Spleen (tissue), 11 donors: ENCODE measurements around the gene HOXD13. TPM values are rescaled to one million over a fixed set of nuclear protein-coding genes. Genes with fewer than 3 reads are reported as not detected.

ENCODE experiments used
- DNase-seq: peaks from one replicate; pipeline ENCODE4 v3.0.0-alpha.2; 2020
- H3K27ac ChIP-seq, 8 donors: fragments of 200-600 bp; sonication (generic) in 7 of 8; 1 replicate in 4 of 8; 2 replicates in 4 of 8; pipeline versions ENCODE4 v1.5.0 to v1.8.0; 2016 to 2021; ENCODE audit warnings: inconsistent platforms in 4 of 8, mild to moderate bottlenecking in 4 of 8, moderate library complexity in 1 of 8
- H3K27me3 ChIP-seq, 7 donors: fragments of 200-600 bp; sonication (generic) in 6 of 7; replicated peaks in 1 of 7; 1 replicate in 4 of 7; 2 replicates in 3 of 7; pipeline versions ENCODE4 v1.5.0 to v1.8.0; 2016 to 2021; ENCODE audit warnings: inconsistent platforms in 3 of 7, mild to moderate bottlenecking in 1 of 7
- H3K36me3 ChIP-seq, 6 donors: fragments of 200-600 bp; sonication (generic) in 5 of 6; 1 replicate in 4 of 6; 2 replicates in 2 of 6; pipeline versions ENCODE4 v1.5.0 to v1.8.0; 2016 to 2021; ENCODE audit warnings: inconsistent platforms in 2 of 6
- H3K4me1 ChIP-seq, 6 donors: fragments of 200-600 bp; sonication (generic) in 5 of 6; 1 replicate in 3 of 6; 2 replicates in 3 of 6; pipeline versions ENCODE4 v1.5.0 to v1.8.0; 2016 to 2021; ENCODE audit warnings: inconsistent platforms in 3 of 6
- H3K4me3 ChIP-seq, 8 donors: fragments of 200-600 bp; sonication (generic) in 7 of 8; 1 replicate in 4 of 8; 2 replicates in 4 of 8; pipeline versions ENCODE4 v1.5.0 to v1.8.0; 2016 to 2021; ENCODE audit warnings: inconsistent platforms in 4 of 8, mild to moderate bottlenecking in 4 of 8, moderate library complexity in 2 of 8
- H3K9me3 ChIP-seq, 8 donors: fragments of 200-600 bp; sonication (generic) in 7 of 8; 1 replicate in 4 of 8; 2 replicates in 4 of 8; pipeline versions ENCODE4 v1.5.0 to v1.8.0; 2016 to 2021; ENCODE audit warnings: inconsistent platforms in 4 of 8
- CTCF ChIP-seq, 11 experiments: fragments of 200-600 bp in 7 of 11; fragments of 450-650 bp in 4 of 11; sonication (generic) in 4 of 11; IDR thresholded peaks in 8 of 11; conservative IDR thresholded peaks in 3 of 11; 1 replicate in 7 of 11; 2 replicates in 4 of 11; pipeline versions ENCODE4 v1.4.0 to v1.8.0; 2016 to 2021; ENCODE audit warnings: antibody characterized with exemption in 11 of 11, inconsistent platforms in 4 of 11, mild to moderate bottlenecking in 1 of 11
- POLR2A ChIP-seq, 3 donors: fragments of 450-650 bp; IDR thresholded peaks; one replicate each; pipeline ENCODE4 v1.5.1; 2017; ENCODE audit warnings: antibody characterized with exemption in 3 of 3, mild to moderate bottlenecking in 1 of 3
- POLR2AphosphoS5 ChIP-seq, 3 donors: sonication (generic); formaldehyde crosslinking; IDR thresholded peaks; one replicate each; pipeline ENCODE4 v1.5.1; 2017; ENCODE audit warnings: antibody characterized with exemption in 3 of 3
- WGBS, 5 donors: extraction: QIAGEN DNeasy Blood & Tissue Kit in 3 of 5; methylation state at CpG; one replicate each; pipeline versions ENCODE4 v1.1.5 to v1.1.7; 2013 to 2018; 5-methylcytosine and 5-hydroxymethylcytosine counted together
- intact Hi-C: fragments of 100-400 bp; cut with DNase I; formaldehyde crosslinking; loops from one replicate; pipeline ENCODE4 v1.15.0; 2023; ENCODE audit warnings: low total_unique reads
- polyA plus RNA-seq, 3 donors: library from polyadenylated mRNA; stranded (reverse); fragments of 200-250 nt; gene quantifications; one replicate each; pipeline ENCODE4 v1.2.1, GENCODE V29; 2013
- total RNA-seq, 7 donors: library from RNA; depleted of rRNA in 3 of 7; stranded (reverse); fragments of >200 nt in 3 of 7; fragmentation: NEBNext Ultra II Directional in 4 of 7; extraction: Animal tissue kit (Norgen Biotek cat#: 25700) in 4 of 7; gene quantifications; one replicate each; pipeline versions ENCODE4 v1.1.0 to v1.2.1, GENCODE V29; 2016 to 2021
- donor health status: healthy with polysubstance abuse.
- donor health status: DM: no; HTN: no; CAD: no; lungs with moderate emphysema.
- donor health status: DM: no; HTN: no; CAD: no.
- donor health status: Bipolar disorder and iron deficiency.
- donor health status: healthy.
- donor health status: DM: no; HTN: no; CAD: no.
- donor health status: DM: yes; HTN: yes; CAD: no.

HOXD13 gene
- total and polyA plus RNA-seq, 10 donors = not detected

GRCh38 chr2:176066645-176067588 lies 25.6 kb upstream of the HOXD13 start:
- Histone ChIP-seq H3K4me3 (peak overlapping the region in 7 of 8 donors; percentile 13 to 50 (median 21)), H3K9me3 (no peaks in the 10 kb centered on the region), H3K36me3 (no peaks in the 10 kb centered on the region), H3K27me3 (peaks cover 9 to 100% (median 84%) of the 10 kb centered on the region in 7 donors), H3K4me1 (peaks cover 5 to 32% (median 22%) of the 10 kb centered on the region in 6 donors), H3K27ac (no peak overlapping the region)
- DNase-seq = no peak
- TF ChIP-seq POLR2A (IDR thresholded peaks at IDR 0.05) (no peak), POLR2AphosphoS5 (IDR thresholded peaks at IDR 0.05) (peak in 1 of 3 donors; percentile 25), CTCF (IDR thresholded peaks at IDR 0.05 in 8 of 11, conservative IDR thresholded peaks at IDR 0.05 in 3 of 11) (no peak)
- WGBS, 5 donors = 7 to 12% (median 8%) methylated on average over 40 to 56 of the region's 56 CpGs
- intact Hi-C loops = no loop called here

- no peak overlapping the region for H3K27ac ChIP-seq
- no peak for DNase-seq
- intact Hi-C loops = no loop called here
- no peaks in the 10 kb centered on the region for H3K9me3 ChIP-seq
- H3K4me3 ChIP-seq = peak overlapping the region in 7 of 8 donors; percentile 13 to 50 (median 21)
- peaks cover 14 to 100% (median 84%) of the 10 kb centered on the region in 7 donors for H3K27me3 ChIP-seq
- no peaks in the 10 kb centered on the region for H3K36me3 ChIP-seq
- H3K4me1 ChIP-seq = peaks cover 5 to 33% (median 23%) of the 10 kb centered on the region in 6 donors
- TF ChIP-seq CTCF (IDR thresholded peaks at IDR 0.05 in 8 of 11, conservative IDR thresholded peaks at IDR 0.05 in 3 of 11) = no peak
- no peak for TF ChIP-seq POLR2AphosphoS5 (IDR thresholded peaks at IDR 0.05)
- 7 to 16% (median 15%) methylated on average over 16 to 38 of the region's 38 CpGs for WGBS, 5 donors
Measured at GRCh38 chr2:176067589-176068418, 24.7 kb upstream of the HOXD13 start.

GRCh38 chr2:176068419-176068832 lies 24.1 kb upstream of the HOXD13 start:
- WGBS, 5 donors = 4 to 23% (median 10%) methylated on average over 9 to 30 of the region's 30 CpGs
- intact Hi-C loops = no loop called here
- Histone ChIP-seq H3K27me3 (peaks cover 14 to 100% (median 84%) of the 10 kb centered on the region in 7 donors), H3K9me3 (no peaks in the 10 kb centered on the region), H3K36me3 (no peaks in the 10 kb centered on the region), H3K4me3 (peak overlapping the region in 1 of 8 donors; percentile 7), H3K4me1 (peaks cover 5 to 33% (median 23%) of the 10 kb centered on the region in 6 donors), H3K27ac (no peak overlapping the region)
- TF ChIP-seq POLR2A (IDR thresholded peaks at IDR 0.05) (no peak), POLR2AphosphoS5 (IDR thresholded peaks at IDR 0.05) (no peak), CTCF (IDR thresholded peaks at IDR 0.05 in 8 of 11, conservative IDR thresholded peaks at IDR 0.05 in 3 of 11) (no peak)
- no peak for DNase-seq
